OCI-LY1 (cell line): ENCODE data around the gene NFIA.

Experiments used
- CTCF ChIP-seq: fragments of 200-600 bp; sonication (generic), shearing (Covaris generic); IDR thresholded peaks from 2 replicates; pipeline ENCODE4 v1.5.1; 2017; ENCODE audit warnings: mild to moderate bottlenecking, antibody characterized with exemption, low read length, moderate library complexity, mixed read lengths
- EZH2 ChIP-seq: fragments of 200-600 bp; sonication (generic), shearing (Covaris generic); IDR thresholded peaks from 2 replicates; pipeline ENCODE4 v1.8.0; 2017; ENCODE audit warnings: borderline replicate concordance, mixed run types, mild to moderate bottlenecking, antibody characterized with exemption, low read length, moderate library complexity, mixed read lengths

- TF ChIP-seq CTCF (no peak), EZH2 (no peak)
Measured at GRCh38 chr1:61386770-61387169, 304.4 kb downstream of the NFIA start.
